HG03175 (cell line): ENCODE data around the gene ITGA2.

Experiments
- ATAC-seq: cut with Tn5 transposase; IDR thresholded peaks from one replicate; pipeline ENCODE4 v1.9.1; 2021; ENCODE audit warnings: mild to moderate bottlenecking, moderate library complexity; ENCODE audit not compliant: unreplicated experiment

ITGA2 gene

DNA sequence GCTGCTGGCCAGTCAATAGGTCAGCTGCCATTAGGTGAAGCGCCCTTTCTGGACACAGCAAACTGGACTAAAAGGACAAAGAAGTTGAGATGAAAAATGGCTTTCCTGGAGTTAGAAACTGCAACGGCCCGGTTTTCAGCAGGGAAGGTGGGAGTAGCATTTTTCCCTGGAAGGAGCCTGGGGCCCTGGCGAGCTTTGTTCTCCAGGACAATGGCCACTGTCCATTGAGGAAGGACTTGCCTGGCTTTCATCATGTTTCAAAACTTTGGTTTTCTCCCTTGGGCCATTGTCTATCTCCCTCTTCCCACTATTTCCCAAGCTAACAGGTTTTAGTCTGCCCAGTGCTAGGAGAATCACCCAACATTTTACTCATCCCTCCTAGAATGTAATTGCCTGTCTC is 64.2 kb downstream of the ITGA2 start:
- no peak for ATAC-seq

DNA sequence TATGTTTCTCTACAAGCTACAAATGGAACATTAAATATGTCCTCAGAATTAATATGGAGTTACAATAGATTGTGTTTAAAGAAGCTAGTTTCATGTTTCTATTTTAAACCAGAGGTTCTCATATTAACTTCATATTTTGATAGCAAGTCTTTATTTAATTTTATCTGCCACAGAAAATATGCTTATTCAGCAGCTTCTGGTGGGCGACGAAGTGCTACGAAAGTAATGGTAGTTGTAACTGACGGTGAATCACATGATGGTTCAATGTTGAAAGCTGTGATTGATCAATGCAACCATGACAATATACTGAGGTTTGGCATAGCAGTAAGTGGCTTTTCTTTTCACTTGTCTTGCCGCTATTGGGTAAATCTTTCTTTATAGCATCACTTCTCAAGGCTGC is 66.2 kb downstream of the ITGA2 start:
- ATAC-seq = no peak

- ATAC-seq = no peak
These were observed 70.1 kb downstream of the ITGA2 start for GRCh38 chr5:53059281-53059680.

GRCh38 chr5:53063176-53063575 is 74.0 kb downstream of the ITGA2 start:
- ATAC-seq = no peak

DNA sequence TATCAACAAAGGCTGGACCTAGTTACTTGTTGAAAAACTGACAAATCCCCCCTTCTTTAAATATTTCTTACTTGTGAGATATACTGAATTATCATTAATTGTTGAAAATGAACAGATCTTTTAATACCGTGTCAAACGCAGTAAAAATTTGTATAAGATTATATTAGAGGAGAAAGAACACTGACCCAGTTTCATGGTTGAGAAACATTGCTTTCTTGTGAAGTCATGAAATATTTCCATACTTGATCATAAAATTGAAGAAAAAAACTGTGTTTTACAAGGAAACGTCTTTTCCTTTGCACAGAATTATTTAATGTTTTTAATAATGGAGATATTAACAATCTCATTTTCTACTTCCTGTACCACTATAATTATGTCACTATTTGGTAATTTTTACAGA is 74.6 kb downstream of the ITGA2 start:
- ATAC-seq = no peak

GRCh38 chr5:53066088-53066487 is 76.9 kb downstream of the ITGA2 start:
- no peak for ATAC-seq

DNA sequence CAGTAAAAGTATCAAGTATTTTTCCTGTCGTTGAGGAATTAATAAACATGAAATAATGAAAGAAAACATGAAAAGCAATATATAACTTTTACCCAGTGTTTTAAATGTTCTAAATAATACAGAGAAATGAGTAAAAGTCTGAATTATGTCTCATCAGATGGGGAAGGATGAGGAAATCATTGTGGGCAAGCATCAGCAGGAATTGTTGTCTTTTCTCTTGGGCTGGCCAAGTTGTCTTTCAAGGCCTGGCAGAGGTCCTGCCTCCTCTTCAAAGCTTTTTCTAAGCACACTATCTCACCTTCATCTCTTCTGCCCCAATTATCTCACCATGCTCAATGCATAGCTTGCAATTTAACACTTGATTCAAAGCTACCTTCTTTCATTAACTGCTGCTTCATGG is 78.5 kb downstream of the ITGA2 start:
- no peak for ATAC-seq

DNA sequence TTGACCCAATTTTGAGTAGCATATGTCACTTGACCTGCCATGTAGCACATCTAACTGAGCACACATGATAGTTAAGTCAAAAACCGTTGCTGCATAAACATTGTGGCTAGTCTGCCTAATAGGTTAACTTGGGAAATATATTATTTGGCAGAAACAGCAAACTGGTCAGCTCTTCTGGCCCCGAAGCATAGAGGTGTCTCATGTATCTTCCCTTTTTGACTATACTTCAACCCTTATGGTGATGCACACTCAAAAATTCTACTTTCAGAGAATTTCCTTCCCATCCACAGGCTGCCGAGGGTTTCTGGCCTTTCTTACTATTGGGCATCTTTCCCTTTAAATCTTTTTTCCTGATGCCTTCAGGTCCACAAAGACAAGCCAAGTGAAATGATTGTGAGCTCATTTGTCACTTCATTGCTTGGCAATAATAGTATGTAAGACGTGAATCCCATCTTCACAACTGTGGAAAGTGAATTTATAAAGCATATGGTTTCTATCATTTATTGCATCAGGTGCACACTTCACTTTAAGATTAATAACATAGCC is 79.2 kb downstream of the ITGA2 start:
- no peak for ATAC-seq

GRCh38 chr5:53069626-53070025 is 80.5 kb downstream of the ITGA2 start:
- no peak for ATAC-seq

DNA sequence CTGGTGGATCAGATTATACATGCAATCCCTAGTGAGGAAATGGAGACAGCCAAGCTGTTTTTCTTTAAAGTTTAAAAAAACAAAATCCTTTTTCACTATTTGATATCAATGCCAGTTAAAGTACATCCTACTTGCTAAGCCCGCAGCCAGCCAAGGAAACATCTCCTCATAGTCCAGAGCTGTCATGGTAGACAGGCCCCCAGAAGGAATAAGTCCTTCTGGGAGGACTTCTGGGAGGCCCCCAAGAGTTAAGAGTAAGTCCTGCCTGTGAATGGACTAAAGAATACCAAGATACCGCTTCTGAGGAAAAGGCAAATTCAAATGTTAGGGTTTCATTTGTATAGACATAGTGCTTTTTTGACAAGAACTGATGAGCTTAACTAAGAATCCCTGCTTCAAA is 82.1 kb downstream of the ITGA2 start:
- no peak for ATAC-seq

DNA sequence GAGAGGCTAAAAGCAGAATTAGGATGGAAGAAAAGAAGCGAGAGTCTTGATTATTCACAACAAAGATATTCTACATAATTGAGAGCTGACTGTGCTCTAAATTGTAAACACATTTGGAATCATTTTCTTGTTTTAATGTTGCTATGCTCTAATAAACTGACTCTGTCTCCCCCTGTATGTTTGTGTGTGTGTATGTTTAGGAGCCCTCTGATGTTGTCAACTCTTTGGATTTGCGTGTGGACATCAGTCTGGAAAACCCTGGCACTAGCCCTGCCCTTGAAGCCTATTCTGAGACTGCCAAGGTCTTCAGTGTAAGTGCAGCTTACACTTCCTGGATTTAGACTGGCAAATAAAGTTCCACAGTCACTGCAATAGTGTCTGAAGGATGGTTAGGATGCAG is 82.6 kb downstream of the ITGA2 start:
- ATAC-seq = no peak

DNA sequence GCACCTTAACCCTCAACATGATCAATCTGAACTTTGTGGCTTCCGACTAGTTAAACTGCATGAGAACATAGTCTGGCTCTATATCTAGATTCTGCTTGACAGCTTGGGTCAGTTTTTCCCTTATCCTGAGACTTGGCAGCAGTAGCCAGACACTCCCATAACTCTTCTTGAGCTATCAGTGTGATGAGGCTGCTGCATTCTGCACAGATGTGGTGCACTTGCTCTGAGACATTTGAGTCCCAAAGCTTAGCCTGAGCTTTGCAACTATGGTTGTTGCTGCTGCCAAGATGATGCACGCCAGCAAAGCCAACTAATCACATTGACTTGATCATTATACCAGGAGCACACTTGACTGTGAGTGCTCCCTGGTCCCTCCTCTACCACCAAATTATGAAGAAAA is 84.2 kb downstream of the ITGA2 start:
- ATAC-seq = no peak

DNA sequence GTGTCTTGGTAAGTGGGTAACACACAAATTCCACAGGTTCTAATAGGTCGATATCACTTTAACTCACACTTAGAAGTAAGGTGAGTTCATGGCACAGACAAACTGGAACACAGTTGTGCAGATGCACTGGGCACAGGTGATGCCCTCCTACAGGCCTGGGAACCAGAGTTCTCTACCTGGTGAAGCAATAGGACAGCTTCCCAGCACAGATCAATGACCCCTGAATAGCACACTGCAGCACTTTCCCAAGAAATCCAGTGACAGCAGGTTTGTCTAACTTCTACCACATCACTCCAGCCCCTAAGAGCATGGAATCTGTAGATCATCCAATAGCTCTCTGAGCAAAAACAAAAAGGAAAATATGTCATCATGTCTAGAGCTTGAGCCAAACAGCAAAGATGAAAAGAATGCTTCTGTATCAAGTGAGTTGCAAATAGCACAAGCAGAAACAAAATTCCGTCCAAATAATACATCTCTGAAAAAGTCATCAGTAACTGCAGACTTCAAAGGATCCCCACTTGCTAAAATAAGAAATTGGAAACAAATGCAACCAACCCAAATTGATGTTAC is 86.9 kb downstream of the ITGA2 start:
- no peak for ATAC-seq

DNA sequence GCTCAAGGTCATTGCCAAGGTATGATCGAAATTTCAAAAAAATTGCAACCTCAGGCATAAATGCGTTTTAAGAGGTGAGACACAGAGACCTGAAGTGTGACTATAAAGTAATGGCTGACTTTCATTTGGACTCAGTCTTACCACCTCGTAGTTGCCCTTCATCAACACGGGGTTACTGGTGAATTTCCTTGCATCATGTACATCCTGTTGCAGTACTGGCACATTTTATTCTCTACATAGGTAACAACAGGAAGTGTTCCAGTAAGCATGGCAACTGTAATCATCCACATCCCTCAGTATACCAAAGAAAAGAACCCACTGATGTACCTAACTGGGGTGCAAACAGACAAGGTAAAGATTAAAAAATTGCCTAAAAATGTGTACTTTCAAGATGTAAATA is 91.1 kb downstream of the ITGA2 start:
- ATAC-seq = no peak

GRCh38 chr5:53083927-53084326 is 94.8 kb downstream of the ITGA2 start:
- no peak for ATAC-seq

GRCh38 chr5:53084546-53085255 is 95.5 kb downstream of the ITGA2 start:
- no peak for ATAC-seq

DNA sequence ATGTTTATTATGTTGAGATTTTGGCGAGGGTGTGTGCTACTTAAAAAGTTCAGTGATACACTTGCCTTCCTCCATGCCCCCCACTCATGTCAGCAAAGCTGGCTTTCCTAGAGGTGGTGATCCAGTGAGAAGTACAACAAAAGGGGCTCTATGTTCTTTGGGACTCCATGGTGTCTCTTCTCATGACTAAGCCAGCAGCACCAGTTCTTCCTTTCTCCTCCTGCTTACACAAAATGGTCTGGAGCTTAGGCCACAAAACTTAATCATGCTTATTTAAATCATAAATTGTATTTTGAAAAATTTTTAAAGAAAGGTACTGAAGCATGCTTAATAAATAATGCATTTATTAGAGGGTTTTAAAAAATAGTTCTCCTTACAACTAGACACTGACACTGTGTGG is 98.0 kb downstream of the ITGA2 start:
- no peak for ATAC-seq

- ATAC-seq = no peak
These were observed 98.5 kb downstream of the ITGA2 start for GRCh38 chr5:53087621-53088121.

DNA sequence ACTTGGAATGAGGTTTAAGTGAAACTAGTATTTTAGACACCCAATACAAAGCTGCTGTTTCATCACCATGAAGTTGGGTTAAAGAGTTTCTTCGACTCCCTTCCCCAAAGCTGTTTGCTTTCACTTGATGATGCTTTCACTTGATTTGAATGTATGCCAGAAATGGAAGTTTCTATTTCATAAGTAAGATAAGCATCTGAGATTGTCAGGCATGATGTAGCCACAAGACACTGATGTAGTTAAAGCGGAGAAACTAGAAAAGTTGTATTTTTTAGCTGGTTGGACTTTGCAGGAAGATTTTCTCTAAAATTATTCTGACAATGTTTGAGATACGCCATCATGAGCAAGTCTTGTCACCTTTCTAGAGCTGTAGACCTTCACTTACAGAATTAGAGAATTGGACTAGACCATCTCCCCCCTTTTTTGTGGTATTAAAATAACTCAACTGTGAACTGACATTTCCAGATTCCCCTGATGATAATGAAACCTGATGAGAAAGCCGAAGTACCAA is 100.4 kb downstream of the ITGA2 start:
- peak; percentile 70 for ATAC-seq

- no peak for ATAC-seq
These were observed 101.1 kb downstream of the ITGA2 start for GRCh38 chr5:53090229-53090628.

DNA sequence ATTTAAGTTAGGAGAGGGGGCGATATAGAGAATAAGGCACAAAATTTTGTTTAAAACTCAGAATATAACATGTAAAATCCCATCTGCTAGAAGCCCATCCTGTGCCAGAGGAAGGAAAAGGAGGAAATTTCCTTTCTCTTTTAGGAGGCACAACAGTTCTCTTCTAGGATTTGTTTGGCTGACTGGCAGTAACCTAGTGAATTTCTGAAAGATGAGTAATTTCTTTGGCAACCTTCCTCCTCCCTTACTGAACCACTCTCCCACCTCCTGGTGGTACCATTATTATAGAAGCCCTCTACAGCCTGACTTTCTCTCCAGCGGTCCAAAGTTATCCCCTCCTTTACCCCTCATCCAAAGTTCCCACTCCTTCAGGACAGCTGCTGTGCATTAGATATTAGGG is 102.1 kb downstream of the ITGA2 start:
- no peak for ATAC-seq

DNA sequence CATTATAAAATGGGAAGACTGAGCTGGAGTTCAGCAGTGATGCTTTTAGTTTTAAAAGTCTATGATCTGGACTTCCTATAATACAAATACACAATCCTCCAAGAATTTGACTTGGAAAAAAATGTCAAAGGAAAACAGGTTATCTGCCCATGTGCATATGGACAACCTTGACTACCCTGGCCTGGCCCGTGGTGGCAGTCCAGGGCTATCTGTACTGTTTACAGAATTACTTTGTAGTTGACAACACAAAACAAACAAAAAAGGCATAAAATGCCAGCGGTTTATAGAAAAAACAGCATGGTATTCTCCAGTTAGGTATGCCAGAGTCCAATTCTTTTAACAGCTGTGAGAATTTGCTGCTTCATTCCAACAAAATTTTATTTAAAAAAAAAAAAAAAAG is 103.1 kb downstream of the ITGA2 start:
- no peak for ATAC-seq
